GM10266 (cell line): ENCODE measurements around the gene DGCR8.

Experiments used
- DNase-seq: peaks from one replicate; pipeline ENCODE4 v3.0.0; 2012; ENCODE audit errors: extremely low spot score
- TF ChIP-seq, protein P1 (sequence below): IDR thresholded peaks from 2 replicates; pipeline ENCODE4 v1.5.1; 2012; ENCODE audit warnings: mild to moderate bottlenecking, low read depth; ENCODE audit not compliant: control insufficient read depth, insufficient read depth; ENCODE audit errors: missing control alignments

Gene DGCR8

DNA sequence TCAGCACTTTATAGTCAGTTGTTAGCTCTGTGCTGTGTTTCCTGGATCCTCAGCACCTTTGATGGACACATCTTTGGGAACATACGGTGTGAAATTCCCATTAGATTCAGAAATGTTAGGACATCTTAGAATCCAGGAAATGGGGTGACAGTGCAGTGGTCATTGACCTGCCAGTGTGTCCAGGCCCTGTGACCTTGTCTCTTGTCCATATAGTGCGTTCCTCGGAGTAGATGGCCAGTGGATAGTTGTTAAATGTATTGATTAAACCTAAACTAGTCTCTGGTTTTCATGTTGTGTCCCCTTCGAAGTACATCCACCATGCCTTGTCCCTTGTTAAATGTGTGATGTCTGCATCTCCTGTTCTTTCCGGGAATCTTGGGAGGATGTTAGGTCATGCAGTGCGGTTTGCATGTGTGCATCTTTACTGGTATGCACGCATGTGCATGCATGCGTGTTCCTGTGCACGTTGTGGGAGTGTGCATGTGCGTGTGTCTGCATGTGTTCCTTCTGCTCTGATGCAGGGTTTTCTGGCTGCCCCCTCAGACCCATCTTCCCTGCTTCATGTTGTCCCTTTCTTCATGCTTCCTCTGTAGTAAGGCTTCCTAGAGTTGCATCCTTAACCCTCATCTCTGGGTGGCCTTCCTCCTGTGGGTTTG lies 4.0 kb downstream of the DGCR8 start:
- TF ChIP-seq, protein P1, sequence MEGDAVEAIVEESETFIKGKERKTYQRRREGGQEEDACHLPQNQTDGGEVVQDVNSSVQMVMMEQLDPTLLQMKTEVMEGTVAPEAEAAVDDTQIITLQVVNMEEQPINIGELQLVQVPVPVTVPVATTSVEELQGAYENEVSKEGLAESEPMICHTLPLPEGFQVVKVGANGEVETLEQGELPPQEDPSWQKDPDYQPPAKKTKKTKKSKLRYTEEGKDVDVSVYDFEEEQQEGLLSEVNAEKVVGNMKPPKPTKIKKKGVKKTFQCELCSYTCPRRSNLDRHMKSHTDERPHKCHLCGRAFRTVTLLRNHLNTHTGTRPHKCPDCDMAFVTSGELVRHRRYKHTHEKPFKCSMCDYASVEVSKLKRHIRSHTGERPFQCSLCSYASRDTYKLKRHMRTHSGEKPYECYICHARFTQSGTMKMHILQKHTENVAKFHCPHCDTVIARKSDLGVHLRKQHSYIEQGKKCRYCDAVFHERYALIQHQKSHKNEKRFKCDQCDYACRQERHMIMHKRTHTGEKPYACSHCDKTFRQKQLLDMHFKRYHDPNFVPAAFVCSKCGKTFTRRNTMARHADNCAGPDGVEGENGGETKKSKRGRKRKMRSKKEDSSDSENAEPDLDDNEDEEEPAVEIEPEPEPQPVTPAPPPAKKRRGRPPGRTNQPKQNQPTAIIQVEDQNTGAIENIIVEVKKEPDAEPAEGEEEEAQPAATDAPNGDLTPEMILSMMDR = no peak
- DNase-seq = no peak

DNA sequence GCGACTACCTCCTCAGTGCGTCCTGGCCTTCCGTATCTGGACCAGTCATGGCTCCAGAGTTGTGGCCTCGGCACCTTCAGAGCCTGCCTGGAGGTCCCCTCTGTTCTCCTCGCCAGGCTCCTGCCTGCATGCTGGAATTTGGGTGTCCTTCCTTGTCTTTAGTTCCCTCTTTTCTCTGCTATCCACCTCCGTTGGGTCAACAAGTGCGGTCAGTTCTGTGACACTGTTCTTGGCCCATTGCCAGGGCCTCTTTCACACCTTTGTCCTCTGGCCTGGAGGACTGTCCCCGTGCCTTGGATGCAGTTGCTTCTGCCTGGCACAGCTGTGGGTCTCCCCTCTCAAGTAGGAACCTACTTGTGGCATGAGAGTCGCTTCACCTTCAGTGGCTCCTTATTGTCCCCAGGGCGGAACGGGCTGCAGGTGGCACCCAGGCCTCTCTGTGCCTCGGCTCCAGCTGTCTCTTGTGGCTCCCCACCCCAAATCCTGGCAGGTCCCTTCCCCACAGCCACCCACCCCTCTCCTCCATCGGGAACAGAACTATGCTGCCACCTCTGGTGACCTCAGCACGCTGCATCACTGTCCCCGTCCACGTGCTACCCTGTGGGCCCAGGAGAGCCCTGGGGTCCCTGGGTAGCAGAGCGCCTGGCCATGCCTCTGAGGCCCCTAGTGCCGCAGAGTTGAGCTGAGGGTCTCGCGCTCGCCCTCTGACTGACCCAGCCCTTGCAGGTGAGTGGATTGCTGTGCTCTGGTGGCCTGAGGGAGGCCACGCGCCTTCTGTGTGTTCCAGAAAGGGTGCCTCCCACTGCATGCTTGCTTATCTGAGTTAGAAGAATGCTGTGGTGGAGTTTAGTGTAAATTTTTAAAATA lies 4.7 kb downstream of the DGCR8 start:
- TF ChIP-seq, protein P1 = peak; percentile 47
- no peak for DNase-seq

DNA sequence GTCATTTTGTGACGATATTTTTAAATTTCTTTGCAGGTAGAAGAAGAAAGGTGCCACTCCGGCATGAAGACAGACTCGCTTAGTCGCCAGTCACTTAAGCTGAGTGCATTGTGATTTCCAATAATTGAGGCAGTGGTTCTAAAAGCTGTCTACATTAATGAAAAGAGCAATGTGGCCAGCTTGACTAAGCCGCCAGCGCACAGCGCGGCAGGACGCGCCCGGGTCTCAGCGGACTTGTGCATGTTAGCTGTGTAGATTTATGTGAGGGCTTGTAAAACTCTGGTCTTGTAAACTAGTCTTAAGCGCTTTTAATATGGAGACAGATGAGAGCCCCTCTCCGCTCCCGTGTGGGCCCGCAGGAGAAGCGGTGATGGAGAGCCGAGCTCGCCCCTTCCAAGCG lies 5.6 kb downstream of the DGCR8 start:
- no peak for DNase-seq
- TF ChIP-seq, protein P1 = no peak

DNA sequence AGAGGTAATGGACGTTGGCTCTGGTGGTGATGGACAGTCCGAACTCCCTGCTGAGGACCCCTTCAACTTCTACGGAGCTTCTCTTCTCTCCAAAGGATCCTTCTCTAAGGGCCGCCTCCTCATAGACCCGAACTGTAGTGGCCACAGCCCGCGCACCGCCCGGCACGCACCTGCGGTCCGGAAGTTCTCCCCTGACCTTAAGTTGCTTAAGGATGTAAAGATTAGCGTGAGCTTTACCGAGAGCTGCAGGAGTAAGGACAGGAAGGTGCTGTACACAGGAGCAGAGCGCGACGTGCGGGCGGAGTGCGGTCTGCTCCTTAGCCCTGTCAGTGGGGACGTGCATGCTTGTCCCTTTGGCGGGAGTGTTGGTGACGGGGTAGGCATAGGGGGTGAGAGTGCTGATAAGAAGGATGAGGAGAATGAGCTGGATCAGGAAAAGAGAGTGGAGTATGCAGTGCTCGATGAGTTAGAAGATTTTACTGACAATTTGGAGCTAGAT lies 6.1 kb downstream of the DGCR8 start:
- DNase-seq = no peak
- TF ChIP-seq, protein P1 = no peak

DNA sequence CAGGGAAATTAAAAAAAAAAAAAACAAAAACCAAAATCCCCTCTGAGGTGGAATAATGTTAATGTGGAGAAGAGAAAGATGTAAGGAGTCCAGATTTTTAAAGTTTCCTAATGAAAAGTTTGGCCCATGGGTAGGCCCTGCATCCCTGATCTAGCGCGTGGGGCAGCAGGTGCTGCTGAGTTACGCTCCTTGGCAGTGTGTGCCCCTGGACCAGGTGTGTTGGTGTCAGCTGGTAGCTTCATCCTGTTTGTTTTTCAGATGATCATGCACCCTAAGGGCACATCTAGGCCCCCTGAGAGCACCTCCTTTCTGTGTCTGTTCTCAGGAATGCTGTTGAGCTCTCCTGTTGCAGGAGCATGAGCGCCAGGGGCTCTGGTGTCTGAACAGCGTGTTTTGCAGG lies 6.7 kb downstream of the DGCR8 start:
- no peak for DNase-seq

DNA sequence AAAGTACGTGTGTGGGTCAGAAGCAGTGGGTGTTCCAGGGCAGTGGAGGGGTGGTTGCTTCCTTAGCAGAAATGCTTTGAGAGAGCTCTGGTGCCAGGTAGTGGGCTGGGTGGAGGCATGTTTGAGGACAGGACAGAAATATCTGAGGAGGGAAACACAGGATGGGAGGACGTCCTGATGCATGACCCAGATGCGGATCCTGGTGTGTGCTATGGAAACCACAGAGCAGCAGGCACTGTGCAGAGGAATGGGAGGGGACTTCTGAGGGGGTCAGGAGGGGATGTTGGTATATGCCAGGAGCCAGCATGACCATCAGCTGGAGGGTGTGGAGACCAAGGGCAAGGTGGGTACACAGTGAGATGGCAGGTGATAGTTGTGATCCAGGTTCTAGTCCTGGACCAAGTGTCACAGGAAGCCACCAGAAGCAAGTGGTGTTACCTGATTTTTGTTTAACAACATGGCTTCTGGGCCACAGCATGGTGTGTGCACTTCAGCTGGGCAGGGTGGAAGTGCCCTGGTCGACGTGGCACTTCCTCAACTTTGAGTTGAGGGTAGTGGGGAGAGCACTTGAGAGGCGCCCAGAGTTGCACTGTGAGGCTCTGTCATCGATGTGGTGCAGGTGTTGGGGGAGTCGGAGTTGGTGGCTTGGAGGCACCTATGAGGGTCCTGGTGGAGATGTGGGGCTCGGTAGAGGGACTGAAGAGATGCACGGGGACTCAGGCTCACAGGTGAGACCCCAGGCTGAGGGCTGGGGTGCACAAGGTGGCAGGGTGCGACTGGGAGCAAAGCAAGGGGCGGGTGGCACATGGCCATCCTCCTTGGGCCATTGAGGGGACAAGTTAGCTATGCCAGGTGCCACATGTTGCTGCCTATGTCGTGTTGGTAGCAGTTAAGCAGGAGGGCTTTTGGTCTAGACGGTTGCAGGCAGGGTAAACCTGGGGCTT lies 7.5 kb downstream of the DGCR8 start:
- no peak for DNase-seq
- TF ChIP-seq, protein P1 = no peak

More for the DNA sequence above, 6.7 kb downstream of the DGCR8 start:
- TF ChIP-seq, protein P1 = no peak
